NT2/D1 (cell line): ENCODE results near the gene SAG.
A peak's percentile ranks its signal among the peaks of the same experiment; 100 is the strongest.

Experiments used
- DNase-seq: peaks from one replicate; pipeline ENCODE4 v3.0.0-alpha.2; 2011; ENCODE audit warnings: low read depth, low spot score
- H3K27me3 ChIP-seq: 2 replicates; pipeline ENCODE4 v1.6.0; 2011; ENCODE audit warnings: mild to moderate bottlenecking; ENCODE audit not compliant: insufficient read length, insufficient read depth
- H3K36me3 ChIP-seq: 2 replicates; pipeline ENCODE4 v1.6.1; 2011; ENCODE audit warnings: mild to moderate bottlenecking, low read length, mixed read lengths; ENCODE audit not compliant: insufficient read depth, insufficient read length
- H3K4me1 ChIP-seq: 2 replicates; pipeline ENCODE4 v1.5.1; 2011; ENCODE audit not compliant: insufficient read depth, insufficient read length
- H3K4me3 ChIP-seq: 2 replicates; pipeline ENCODE4 v1.5.1; 2011; ENCODE audit warnings: low read depth; ENCODE audit not compliant: insufficient read length
- H3K9ac ChIP-seq: 2 replicates; pipeline ENCODE4 v1.6.0; 2011; ENCODE audit warnings: low read depth; ENCODE audit not compliant: insufficient read length
- H3K9me3 ChIP-seq: 2 replicates; pipeline ENCODE4 v1.5.1; 2011; ENCODE audit warnings: mild to moderate bottlenecking, low read length; ENCODE audit not compliant: insufficient read depth
- SUZ12 ChIP-seq: IDR thresholded peaks from 2 replicates; pipeline ENCODE4 v1.6.1; 2011; ENCODE audit not compliant: insufficient read length, insufficient read depth; ENCODE audit errors: extremely low read depth
- YY1 ChIP-seq: IDR thresholded peaks from 2 replicates; pipeline ENCODE4 v1.6.1; 2011; ENCODE audit not compliant: insufficient read length, insufficient read depth
- ZNF274 ChIP-seq: IDR thresholded peaks from 2 replicates; pipeline ENCODE4 v1.6.1; 2011; ENCODE audit warnings: mild to moderate bottlenecking, low read depth, low read length

The SAG gene

GRCh38 chr2:233352141-233352842 lies 44.7 kb downstream of the SAG start:
- TF ChIP-seq SUZ12 (no peak), ZNF274 (no peak), YY1 (no peak)
- no peak for DNase-seq
- H3K9ac ChIP-seq, result no peak overlapping the region
- peaks cover 14% of the 10 kb centered on the region for H3K4me1 ChIP-seq
- peaks cover 69% of the 10 kb centered on the region for H3K27me3 ChIP-seq
- no peak overlapping the region for H3K4me3 ChIP-seq
- no peaks in the 10 kb centered on the region for H3K9me3 ChIP-seq
- peaks cover 10% of the 10 kb centered on the region for H3K36me3 ChIP-seq

GRCh38 chr2:233353101-233353768 lies 45.6 kb downstream of the SAG start:
- H3K4me3 ChIP-seq, result peak overlapping the region; percentile 29

GRCh38 chr2:233353769-233354499 lies 46.3 kb downstream of the SAG start, which contains the start of gene DGKD:
Gene DGKD (plus strand): TSS chr2:233354494. CDS start chr2:233354519, 25 bp downstream.
- DNase-seq, result no peak
- TF ChIP-seq YY1, result no peak
- no peak for TF ChIP-seq ZNF274
- no peak for TF ChIP-seq SUZ12
- H3K36me3 ChIP-seq, result peaks cover 10% of the 10 kb centered on the region
- H3K4me1 ChIP-seq, result peaks cover 14% of the 10 kb centered on the region
- H3K9me3 ChIP-seq, result no peaks in the 10 kb centered on the region
- H3K27me3 ChIP-seq, result peaks cover 54% of the 10 kb centered on the region
- H3K9ac ChIP-seq, result peak within 1 kb of the TSS; percentile 82
- peak within 1 kb of the TSS; percentile 70 for H3K4me3 ChIP-seq

More at GRCh38 chr2:233353101-233353768, 45.6 kb downstream of the SAG start:
- TF ChIP-seq YY1 (no peak), SUZ12 (no peak), ZNF274 (no peak)
- DNase-seq, result no peak
- Histone ChIP-seq H3K27me3 (peaks cover 61% of the 10 kb centered on the region), H3K36me3 (peaks cover 10% of the 10 kb centered on the region), H3K4me1 (peaks cover 14% of the 10 kb centered on the region), H3K9ac (no peak overlapping the region), H3K9me3 (no peaks in the 10 kb centered on the region)

- H3K9ac ChIP-seq, result peak overlapping the region; percentile 82
- H3K4me3 ChIP-seq, result peak overlapping the region; percentile 70
- no peaks in the 10 kb centered on the region for H3K9me3 ChIP-seq
- H3K4me1 ChIP-seq, result peaks cover 12% of the 10 kb centered on the region
- TF ChIP-seq ZNF274 (no peak), YY1 (no peak), SUZ12 (no peak)
- DNase-seq, result no peak
- H3K27me3 ChIP-seq, result peaks cover 51% of the 10 kb centered on the region
- H3K36me3 ChIP-seq, result peaks cover 10% of the 10 kb centered on the region
Measured at GRCh38 chr2:233354500-233354924, 46.9 kb downstream of the SAG start.

- Histone ChIP-seq H3K4me3 (peak overlapping the region; percentile 70), H3K4me1 (peaks cover 12% of the 10 kb centered on the region), H3K9me3 (no peaks in the 10 kb centered on the region), H3K27me3 (peaks cover 49% of the 10 kb centered on the region), H3K36me3 (peaks cover 10% of the 10 kb centered on the region), H3K9ac (peak overlapping the region; percentile 65)
- DNase-seq, result no peak
- TF ChIP-seq SUZ12 (no peak), ZNF274 (no peak), YY1 (no peak)
Measured at GRCh38 chr2:233354971-233355574, 47.5 kb downstream of the SAG start.

- Histone ChIP-seq H3K9ac (no peak overlapping the region), H3K27me3 (peaks cover 44% of the 10 kb centered on the region), H3K4me3 (no peak overlapping the region), H3K4me1 (peaks cover 12% of the 10 kb centered on the region), H3K9me3 (no peaks in the 10 kb centered on the region), H3K36me3 (peaks cover 10% of the 10 kb centered on the region)
- no peak for TF ChIP-seq YY1
- TF ChIP-seq ZNF274, result no peak
- no peak for TF ChIP-seq SUZ12
- DNase-seq, result no peak
Measured at GRCh38 chr2:233355916-233356315, 48.3 kb downstream of the SAG start.
